Right lobe of liver (tissue), 6 donors: ENCODE data around the gene CALML3. TPM values are rescaled to one million over a fixed set of nuclear protein-coding genes. Genes with fewer than 3 reads are reported as not detected.

Experiments
- ATAC-seq, 4 donors: fragments of 200-7000 bp; cut with Tn5 transposase; one replicate each; pipeline ENCODE4 v1.9.1; 2020; ENCODE audit warnings: mild to moderate bottlenecking in 4 of 4, moderate library complexity in 4 of 4
- DNase-seq, 3 donors: peaks; one replicate each; pipeline ENCODE4 v3.0.0-alpha.2; 2020
- H3K27ac ChIP-seq, 3 donors: fragments of 200-600 bp; one replicate each; pipeline ENCODE4 v1.8.0; 2022
- H3K27me3 ChIP-seq, 2 donors: fragments of 200-600 bp; one replicate each; pipeline ENCODE4 v1.8.0; 2022
- H3K36me3 ChIP-seq, 4 donors: fragments of 200-600 bp; sonication (generic) in 1 of 4; one replicate each; pipeline versions ENCODE4 v1.5.1 to v1.8.0; 2017 to 2022; ENCODE audit warnings: control low read depth in 1 of 4
- H3K4me1 ChIP-seq, 4 donors: fragments of 200-600 bp; sonication (generic) in 1 of 4; one replicate each; pipeline versions ENCODE4 v1.5.1 to v1.8.0; 2017 to 2022; ENCODE audit warnings: control low read depth in 1 of 4
- H3K4me3 ChIP-seq, 3 donors: fragments of 200-600 bp; one replicate each; pipeline ENCODE4 v1.8.0; 2022
- H3K9me3 ChIP-seq, 4 donors: fragments of 200-600 bp; sonication (generic) in 1 of 4; one replicate each; pipeline versions ENCODE4 v1.5.1 to v1.8.0; 2017 to 2022; ENCODE audit warnings: control low read depth in 1 of 4
- POLR2A ChIP-seq: fragments of 450-650 bp; IDR thresholded peaks from one replicate; pipeline ENCODE4 v1.6.1; 2017; ENCODE audit warnings: antibody characterized with exemption, mild to moderate bottlenecking
- WGBS: methylation state at CpG from one replicate; pipeline ENCODE4 v1.1.6; 2018; ENCODE audit warnings: low coverage, low lambda C conversion rate; ENCODE audit not compliant: insufficient coverage; ENCODE audit errors: missing lambda C conversion rate; 5-methylcytosine and 5-hydroxymethylcytosine counted together
- intact Hi-C, 2 donors: fragments of 100-400 bp; cut with DNase I; formaldehyde crosslinking; loops; one replicate each; pipeline versions ENCODE4 v1.11.2 to v1.14.1; 2022
- total RNA-seq, 6 experiments: library from RNA; depleted of rRNA in 2 of 6; stranded (reverse); fragments of >200 nt in 2 of 6; fragmentation: NEBNext Ultra II Directional in 3 of 6; extraction: Animal tissue kit (Norgen Biotek cat#: 25700) in 3 of 6; gene quantifications; one replicate each; pipeline versions ENCODE4 v1.1.0 to v1.2.4, GENCODE V29; 2016 to 2023
- TF ChIP-seq, protein P1 (sequence below), 4 donors: fragments of 200-600 bp in 3 of 4; fragments of 450-650 bp in 1 of 4; IDR thresholded peaks; one replicate each; pipeline versions ENCODE4 v1.5.1 to v1.8.0; 2016 to 2022; ENCODE audit warnings: antibody characterized with exemption in 4 of 4, mild to moderate bottlenecking in 2 of 4
- donor health status: DM: no; HTN: yes; CAD: no.
- donor health status: DM: no; HTN: no; CAD: no.
- donor health status: DM: no; HTN: no; CAD: no.
- donor health status: DM: no; HTN: yes; CAD: no.
- donor health status: DM: no; HTN: yes; CAD: no.

Gene CALML3
- total RNA-seq, 6 experiments from 2014 or later, result 0.22 TPM; not detected in 5

DNA sequence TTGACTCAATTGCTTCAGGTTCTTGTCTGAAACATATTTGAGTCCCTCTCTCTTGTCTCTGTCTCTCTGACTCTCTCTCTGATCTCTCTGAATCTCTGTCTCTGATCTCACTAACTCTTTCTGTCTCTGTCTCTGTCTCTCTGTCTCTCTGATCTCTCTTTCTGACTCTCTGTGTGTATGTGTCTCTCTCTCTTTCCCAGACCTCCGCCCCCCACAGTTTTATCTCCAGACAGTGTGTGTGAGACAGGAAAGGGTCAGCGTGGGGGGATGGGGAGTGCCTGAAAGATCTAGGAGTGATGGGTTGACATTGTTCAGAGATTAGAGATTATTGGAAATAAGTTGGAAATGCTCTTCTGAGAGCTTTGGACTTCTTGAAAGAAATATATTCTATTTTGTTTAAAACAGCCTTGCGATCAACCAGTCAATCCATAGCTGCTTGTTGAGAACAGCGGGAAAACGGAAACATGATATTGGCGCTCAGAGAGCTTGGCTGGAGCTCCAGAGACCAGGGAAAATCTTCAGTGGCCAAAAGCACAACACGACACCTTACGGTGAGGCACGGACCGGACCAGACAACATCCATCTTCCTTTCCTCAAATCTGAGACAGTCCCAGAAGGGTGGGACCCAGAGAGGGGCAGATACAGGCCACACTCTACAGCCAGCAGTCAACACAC lies 35.5 kb downstream of the CALML3 start:
- Histone ChIP-seq H3K9me3 (no peaks in the 10 kb centered on the region), H3K4me1 (no peaks in the 10 kb centered on the region), H3K27ac (no peak overlapping the region), H3K36me3 (no peaks in the 10 kb centered on the region), H3K27me3 (no peaks in the 10 kb centered on the region), H3K4me3 (no peak overlapping the region)
- TF ChIP-seq, protein P1, sequence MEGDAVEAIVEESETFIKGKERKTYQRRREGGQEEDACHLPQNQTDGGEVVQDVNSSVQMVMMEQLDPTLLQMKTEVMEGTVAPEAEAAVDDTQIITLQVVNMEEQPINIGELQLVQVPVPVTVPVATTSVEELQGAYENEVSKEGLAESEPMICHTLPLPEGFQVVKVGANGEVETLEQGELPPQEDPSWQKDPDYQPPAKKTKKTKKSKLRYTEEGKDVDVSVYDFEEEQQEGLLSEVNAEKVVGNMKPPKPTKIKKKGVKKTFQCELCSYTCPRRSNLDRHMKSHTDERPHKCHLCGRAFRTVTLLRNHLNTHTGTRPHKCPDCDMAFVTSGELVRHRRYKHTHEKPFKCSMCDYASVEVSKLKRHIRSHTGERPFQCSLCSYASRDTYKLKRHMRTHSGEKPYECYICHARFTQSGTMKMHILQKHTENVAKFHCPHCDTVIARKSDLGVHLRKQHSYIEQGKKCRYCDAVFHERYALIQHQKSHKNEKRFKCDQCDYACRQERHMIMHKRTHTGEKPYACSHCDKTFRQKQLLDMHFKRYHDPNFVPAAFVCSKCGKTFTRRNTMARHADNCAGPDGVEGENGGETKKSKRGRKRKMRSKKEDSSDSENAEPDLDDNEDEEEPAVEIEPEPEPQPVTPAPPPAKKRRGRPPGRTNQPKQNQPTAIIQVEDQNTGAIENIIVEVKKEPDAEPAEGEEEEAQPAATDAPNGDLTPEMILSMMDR (IDR thresholded peaks at IDR 0.05), result no peak
- TF ChIP-seq POLR2A, result no peak
- no peak for ATAC-seq
- peak in 1 of 3 donors; percentile 9 for DNase-seq
- intact Hi-C loops, result no loop called here
- 88% methylated on average over 6 of the region's 10 CpGs for WGBS

DNA sequence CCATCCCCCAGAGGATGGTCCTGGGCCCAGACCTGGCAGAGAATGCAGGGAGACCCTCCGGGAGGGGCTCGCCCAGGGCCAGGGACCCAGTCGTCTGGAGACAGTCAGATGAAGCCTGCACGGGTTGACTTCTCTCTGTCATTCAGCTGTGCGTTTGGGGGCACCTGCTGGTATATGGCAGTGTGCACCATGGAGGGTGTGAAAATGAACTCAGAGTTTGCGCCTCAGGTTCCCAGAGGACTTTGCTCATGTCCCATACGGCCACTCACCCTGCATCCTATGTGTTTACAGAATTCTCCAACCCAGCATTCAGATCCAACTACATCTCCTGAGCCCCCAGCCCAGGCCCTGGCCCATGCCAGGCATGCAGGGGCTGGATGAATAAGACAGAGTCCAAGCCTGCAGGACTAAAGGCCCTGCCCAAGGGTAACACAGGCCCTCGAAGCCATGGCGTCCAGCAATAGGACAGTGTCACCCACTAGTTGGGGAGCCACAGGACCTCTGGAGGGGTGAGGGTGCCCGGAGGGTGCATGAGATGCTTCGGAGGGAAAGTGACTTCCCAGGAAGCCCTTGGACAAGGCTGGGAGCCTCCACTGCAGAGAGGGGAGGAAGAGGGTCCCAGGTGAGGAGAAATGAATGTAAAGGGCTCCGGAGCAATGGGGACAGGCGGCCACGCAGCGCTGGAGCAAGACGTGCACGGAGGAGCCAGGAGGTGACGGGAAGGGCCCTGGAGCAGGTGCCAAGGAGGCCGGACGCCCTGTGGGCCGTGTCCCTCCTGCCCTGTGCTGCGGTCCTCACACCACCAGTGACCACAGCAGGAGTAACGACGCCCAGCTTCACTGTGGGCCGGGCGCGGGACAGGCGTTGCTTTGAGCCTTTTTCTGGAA lies 36.3 kb downstream of the CALML3 start:
- TF ChIP-seq, protein P1 (IDR thresholded peaks at IDR 0.05), result no peak
- TF ChIP-seq POLR2A, result no peak
- DNase-seq, result peak in 1 of 3 donors; percentile 37
- Histone ChIP-seq H3K4me1 (no peaks in the 10 kb centered on the region), H3K4me3 (no peak overlapping the region), H3K36me3 (no peaks in the 10 kb centered on the region), H3K9me3 (no peaks in the 10 kb centered on the region), H3K27me3 (no peaks in the 10 kb centered on the region), H3K27ac (no peak overlapping the region)
- intact Hi-C loops, result no loop called here
- WGBS, result 96% methylated on average over 9 of the region's 28 CpGs
- no peak for ATAC-seq

DNA sequence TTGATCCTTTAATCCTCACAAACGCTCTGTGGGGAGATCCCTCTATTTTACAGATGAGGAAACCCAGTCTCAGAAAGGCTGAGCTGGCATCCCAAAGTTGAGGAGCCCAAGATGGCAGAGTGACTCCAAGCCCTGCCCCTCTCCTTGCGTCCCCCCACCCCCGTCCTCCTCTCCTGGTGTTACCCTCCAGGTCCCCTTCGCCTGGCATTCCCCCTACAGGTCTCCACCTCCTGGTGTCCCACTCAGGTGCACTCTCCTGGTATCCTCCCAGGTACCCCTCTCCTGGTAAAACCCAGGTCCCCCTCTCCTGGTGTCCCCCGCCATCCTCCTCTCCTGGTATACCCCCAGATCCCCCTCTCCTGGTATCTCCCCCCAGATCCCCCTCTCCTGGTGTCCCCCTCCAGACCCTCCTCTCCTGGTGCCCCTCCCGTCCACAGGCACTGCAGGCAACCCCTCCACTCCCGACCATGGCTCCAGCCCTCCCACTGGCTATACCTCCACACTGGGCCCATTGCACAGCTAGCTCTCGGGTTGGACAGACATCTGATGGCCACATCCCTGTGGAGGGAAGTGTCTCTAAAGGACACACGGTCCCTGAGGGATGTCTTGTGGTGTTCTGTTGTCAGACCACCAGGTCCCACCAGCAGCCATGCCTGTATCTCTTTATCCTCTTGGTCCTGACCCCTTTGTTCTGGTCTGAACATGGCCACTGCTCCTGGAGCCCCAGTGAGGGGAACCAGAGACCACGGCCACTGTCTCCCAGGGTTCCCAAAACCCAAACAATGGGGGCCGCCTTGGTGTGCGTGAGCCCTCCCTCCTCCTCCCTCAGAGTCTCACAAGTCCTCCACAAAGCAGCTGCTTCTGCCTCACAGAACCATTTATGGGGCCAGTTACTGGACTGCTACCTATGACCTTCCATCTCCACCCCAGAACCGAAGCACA lies 37.2 kb downstream of the CALML3 start:
- intact Hi-C loops, result no loop called here
- Histone ChIP-seq H3K4me1 (no peaks in the 10 kb centered on the region), H3K27ac (no peak overlapping the region), H3K27me3 (no peaks in the 10 kb centered on the region), H3K9me3 (no peaks in the 10 kb centered on the region), H3K36me3 (no peaks in the 10 kb centered on the region), H3K4me3 (no peak overlapping the region)
- TF ChIP-seq POLR2A, result no peak
- TF ChIP-seq, protein P1 (IDR thresholded peaks at IDR 0.05), result no peak
- DNase-seq (peak in 1 of 3 donors; percentile 36), ATAC-seq (no peak)
- WGBS, result 88% methylated on average over 11 of the region's 13 CpGs

DNA sequence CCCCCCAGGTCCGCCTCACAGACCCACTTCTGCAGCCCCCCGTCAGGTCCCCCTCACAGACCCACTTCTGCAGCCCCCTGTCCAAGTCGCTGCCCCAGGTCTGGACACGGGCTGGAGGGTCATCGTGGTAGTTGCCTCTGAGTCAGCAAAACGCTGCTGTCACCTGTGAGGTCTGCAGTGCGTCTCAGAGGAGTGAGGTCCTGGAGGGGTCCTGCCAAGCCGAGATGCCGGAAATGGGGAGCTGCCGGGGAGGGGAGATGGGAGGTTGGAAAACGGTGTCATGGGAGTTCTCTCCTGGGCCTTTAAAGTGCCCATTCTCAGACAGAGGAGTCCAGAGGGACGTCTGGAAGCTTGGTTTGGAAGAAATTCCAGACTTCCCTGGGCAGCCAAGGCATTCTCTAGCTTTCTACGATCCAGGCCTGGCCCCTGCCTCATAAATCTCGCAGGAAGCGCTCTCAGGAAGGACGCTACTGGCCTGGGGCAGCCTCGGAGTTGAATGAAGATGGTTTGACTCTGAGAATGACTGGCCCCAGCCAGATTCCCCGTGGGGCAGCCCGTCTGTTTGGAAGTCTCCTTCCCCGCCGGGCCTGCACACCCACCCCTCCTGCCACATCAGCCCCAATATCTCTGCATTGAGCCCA lies 38.7 kb downstream of the CALML3 start:
- TF ChIP-seq POLR2A, result no peak
- TF ChIP-seq, protein P1 (IDR thresholded peaks at IDR 0.05), result no peak
- 70% methylated on average over 15 of the region's 21 CpGs for WGBS
- ATAC-seq, result peak in 2 of 4 donors; percentile 7 to 10
- Histone ChIP-seq H3K4me1 (peaks cover 0 to 3% (median 0%) of the 10 kb centered on the region in 4 donors), H3K9me3 (no peaks in the 10 kb centered on the region), H3K27me3 (no peaks in the 10 kb centered on the region), H3K36me3 (no peaks in the 10 kb centered on the region), H3K27ac (no peak overlapping the region), H3K4me3 (no peak overlapping the region)
- DNase-seq, result peak in 2 of 3 donors; percentile 37 to 40
- intact Hi-C loops, result no loop called here
